GM18519 (cell line): ENCODE data around the gene UBE2I.

Experiments
- ATAC-seq: cut with Tn5 transposase; IDR thresholded peaks from one replicate; pipeline ENCODE4 v1.9.1; 2021; ENCODE audit warnings: mild to moderate bottlenecking, moderate library complexity; ENCODE audit not compliant: unreplicated experiment, low FRiP score

The UBE2I gene

DNA sequence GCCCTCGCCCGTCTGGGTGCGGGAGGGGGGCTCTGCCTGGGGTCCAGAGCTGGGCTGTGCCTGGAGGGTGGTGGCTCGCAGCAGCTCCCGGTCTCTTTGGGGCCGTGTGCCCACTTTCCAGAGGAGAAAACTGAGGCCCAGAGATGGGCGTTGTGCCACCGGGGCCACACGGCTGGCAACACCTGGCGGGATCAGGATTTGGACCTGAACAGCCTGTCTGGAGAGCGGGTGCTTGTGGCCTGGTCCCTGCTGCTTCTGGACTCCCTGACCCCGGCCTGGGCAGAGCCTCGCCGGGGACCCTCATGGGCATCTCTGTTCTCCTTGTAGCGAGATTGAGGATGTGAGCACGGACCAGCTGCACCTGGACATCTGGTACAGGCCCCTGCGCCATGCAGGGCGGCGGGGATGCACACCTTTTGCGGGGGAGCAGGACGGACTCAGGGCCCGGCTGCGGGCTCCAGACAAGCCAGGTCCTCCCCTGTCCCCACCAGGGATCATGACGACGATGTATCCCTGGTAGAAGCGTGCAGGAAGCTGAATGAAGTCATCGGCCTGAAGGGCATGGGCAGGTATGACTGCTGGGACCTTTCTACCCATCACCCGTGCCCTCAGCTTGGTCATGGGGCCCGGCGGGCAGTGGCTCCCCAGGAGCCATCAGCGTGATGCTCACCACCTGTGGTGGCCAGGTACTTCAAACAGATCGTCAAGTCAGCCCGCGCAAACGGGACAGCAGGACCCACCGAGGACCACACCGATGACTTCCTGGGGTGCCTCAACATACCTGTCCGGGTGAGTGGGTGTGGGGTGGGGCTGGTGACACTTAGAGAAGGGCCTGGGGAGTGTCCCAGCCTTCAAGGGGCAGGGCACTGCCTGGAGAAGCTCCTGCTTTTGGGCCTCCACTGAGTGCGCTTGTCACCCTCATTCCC is 32.3 kb downstream of the UBE2I start:
- no peak for ATAC-seq

DNA sequence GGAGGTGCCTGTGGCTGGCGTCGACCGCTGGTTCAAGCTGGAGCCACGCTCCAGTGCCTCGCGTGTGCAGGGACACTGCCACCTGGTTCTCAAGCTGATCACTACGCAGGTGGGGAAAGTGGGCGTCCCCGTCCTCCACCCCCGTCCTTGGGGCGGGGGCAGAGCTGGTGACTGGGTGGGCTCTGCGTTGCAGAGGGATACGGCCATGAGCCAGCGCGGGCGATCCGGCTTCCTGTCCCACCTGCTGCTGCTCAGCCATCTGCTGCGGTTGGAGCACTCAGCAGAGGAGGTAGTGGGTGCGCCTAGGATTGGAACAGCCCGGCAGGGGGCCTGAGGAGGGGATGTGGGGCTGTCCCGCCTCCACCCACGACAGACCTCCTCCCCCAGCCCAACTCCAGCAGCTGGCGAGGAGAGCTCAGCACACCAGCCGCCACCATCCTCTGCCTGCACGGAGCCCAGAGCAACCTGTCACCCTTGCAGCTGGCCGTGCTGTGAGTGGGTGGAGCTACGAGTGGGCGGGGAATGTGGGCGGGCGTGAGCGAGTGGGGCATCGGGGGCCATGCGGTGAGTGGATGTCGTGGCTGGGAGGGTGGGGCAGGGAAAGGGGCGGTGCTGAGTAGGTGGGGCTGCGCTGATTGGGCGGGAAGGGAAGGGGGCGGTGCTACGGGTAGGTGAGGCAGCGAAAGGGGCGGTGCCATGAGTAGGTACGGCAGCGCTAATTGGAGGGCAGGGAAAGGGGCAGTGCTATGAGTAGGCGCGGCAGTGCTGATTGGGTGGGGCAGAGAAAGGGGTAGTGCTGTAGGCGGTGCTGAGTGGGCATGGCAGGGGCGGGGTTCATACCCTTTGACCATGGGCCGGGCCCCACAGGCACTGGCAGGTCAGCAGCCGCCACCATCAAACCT is 33.3 kb downstream of the UBE2I start:
- ATAC-seq: peak; percentile 49

DNA sequence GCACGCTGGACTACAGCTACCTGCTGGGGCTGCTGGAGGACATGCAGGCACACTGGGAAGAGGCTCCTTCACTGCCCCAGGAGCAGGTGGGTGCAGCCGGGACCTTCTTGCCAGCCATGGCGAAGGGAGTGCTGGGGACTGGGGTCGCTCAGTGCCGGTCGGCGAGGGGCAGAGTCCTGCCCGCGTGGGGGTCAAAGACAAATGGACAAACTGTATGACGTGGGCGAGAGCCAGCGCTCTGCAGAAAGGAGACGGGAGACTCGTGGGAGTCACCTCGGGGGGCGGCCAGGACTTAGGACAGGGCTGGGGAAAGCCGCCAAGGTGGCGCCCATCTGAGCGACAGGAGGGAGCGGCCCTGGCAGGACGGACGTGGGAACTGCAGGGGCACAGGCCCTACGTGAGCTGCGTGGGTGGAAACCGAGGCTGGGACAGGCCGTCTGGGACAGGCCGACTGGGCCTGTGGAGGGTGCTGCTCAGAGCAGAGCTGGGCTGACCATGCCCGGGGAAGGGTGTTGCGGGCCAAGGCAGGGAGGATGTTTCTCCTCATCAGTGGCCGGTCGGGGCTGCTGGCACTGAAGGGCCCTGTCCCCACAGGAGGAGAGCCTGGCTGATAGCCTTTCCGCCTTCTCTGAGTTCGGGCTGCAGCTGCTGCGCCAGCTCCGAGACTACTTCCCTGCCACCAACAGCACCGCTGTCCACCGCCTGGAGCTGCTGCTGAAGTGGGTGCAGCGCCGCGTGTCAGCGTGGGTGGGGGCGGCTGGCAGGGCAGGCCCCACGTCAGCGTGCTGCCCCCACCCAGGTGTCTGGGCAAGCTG is 34.2 kb downstream of the UBE2I start:
- no peak for ATAC-seq

DNA sequence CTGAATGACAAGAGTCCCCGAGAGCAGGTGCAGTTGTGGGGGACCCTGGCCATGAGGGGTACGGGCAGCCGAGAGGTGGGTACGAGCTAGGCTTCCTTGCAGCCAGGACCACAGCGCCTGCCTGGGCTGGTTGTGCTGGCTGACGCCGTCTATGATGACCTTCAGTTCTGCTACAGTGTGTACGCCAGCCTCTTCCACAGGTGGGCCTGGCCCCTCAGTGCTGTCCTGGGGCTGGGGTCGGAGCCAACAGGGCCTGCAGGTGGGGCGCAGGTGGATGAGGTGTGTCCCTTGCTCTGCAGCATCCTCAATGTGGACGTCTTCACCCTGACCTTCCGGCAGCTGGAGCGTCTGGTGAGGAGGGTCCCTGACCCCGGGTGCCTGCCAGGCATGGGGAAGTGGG is 35.1 kb downstream of the UBE2I start:
- ATAC-seq: no peak

DNA sequence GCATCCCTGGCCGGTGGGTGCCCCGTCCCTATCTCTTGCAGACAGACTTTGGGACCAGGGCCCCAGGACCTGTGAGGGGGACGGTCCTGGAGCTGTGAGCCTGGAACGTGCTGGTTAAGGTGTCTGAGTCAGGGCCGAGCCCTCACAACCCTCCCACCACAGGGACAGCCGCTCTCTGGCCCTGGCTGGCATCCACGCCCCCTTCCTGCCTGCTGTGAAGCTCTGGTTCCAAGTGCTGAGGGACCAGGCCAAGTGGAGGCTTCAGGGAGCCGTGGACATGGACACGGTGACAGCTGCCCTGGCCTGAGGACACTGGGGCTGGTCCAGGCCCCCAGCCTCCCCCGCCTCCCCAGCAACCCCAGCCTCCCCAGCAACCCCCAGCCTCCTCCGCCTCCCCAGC is 35.7 kb downstream of the UBE2I start:
- ATAC-seq: no peak

DNA sequence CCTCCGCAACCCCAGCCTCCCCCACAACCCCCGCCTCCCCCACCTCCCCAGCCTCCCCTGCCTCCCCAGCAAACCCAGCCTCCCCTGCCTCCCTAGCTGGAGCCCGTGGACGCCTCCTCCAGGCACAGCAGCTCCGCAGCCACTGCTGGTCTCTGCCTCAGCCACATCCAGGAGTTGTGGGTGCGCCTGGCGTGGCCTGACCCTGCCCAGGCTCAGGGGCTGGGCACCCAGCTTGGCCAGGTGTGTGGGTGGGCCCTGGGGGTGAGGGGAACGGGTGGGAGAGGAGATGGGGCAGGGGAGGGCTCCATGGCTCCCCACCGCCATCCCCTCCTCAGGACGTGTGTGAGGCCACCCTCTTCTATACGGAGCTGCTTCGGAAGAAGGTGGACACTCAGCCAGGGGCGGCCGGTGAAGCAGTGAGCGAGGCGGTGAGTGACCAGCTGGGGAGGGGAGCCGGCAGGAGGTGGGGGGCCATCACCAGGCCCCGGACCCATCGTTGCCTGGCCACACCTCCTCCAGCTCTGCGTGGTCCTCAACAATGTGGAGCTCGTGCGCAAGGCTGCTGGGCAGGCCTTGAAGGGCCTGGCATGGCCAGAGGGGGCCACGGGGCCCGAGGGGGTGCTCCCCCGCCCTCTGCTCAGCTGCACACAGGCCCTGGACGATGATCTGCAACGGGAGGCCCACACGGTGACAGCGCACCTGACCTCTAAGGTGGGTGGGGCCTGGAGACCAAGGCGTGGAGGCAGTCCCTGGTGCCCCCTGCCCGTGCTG is 36.4 kb downstream of the UBE2I start:
- no peak for ATAC-seq

DNA sequence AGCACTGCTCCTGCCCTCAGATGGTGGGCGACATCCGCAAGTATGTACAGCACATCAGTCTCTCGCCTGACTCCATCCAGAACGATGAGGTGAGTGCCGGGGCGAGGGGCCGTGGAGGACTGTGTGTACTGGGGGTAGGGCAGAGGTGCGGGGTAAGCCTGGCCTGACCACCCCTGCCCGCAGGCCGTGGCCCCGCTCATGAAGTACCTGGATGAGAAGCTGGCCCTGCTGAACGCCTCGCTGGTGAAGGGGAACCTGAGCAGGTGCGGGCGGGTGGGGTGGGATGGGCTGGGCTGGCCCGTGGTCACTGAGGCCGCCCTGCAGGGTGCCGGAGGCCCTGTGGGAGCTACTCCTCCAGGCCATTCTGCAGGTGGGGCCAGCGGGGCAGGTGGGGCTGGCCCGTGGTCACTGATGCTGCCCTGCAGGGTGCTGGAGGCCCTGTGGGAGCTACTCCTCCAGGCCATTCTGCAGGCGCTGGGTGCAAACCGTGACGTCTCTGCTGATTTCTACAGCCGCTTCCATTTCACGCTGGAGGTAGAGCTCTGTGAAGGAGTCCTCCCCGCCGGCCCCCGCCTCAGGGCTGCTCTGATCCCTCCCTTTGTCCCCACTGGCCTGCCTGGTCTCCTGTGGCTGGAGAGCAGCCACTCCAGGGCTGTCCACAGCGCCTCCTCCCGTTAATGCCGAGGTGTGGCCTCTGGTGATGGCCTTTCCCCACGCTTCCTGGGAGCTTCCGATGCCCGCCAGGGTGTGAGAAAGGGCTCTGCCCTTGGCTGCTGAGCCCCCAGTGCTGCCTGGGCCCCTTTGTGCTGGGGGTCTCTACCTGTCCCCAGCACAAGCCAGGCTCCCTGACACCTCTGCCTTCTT is 37.2 kb downstream of the UBE2I start:
- no peak for ATAC-seq

DNA sequence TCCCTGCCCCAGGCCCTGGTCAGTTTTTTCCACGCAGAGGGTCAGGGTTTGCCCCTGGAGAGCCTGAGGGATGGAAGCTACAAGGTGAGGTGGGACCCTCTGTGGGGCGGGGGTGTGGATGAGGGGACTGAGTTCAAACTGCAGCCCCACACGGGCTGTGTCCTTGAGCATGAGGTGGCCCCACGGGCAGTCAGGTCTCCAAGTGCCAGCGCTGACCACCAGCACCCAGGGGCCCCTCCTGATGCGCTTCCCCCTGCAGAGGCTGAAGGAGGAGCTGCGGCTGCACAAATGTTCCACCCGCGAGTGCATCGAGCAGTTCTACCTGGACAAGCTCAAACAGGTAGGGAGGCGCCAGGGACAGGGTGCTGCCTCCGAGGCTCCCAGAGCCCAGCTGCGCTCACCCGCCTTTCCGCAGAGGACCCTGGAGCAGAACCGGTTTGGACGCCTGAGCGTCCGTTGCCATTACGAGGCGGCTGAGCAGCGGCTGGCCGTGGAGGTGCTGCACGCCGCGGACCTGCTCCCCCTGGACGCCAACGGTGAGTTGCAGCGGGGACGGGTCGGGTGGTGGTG is 37.9 kb downstream of the UBE2I start:
- ATAC-seq: no peak

DNA sequence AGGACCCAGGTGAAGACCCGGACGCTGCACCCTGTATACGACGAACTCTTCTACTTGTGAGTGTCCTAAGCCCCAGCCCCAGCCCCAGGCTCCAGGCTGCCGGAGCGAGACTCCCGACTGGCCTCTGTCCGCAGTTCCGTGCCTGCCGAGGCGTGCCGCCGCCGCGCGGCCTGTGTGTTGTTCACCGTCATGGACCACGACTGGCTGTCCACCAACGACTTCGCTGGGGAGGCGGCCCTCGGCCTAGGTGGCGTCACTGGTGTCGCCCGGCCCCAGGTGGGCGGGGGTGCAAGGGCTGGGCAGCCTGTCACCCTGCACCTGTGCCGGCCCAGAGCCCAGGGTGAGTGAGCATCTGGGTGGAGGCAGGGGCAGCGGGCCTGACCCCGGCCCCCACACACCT is 38.5 kb downstream of the UBE2I start:
- no peak for ATAC-seq

DNA sequence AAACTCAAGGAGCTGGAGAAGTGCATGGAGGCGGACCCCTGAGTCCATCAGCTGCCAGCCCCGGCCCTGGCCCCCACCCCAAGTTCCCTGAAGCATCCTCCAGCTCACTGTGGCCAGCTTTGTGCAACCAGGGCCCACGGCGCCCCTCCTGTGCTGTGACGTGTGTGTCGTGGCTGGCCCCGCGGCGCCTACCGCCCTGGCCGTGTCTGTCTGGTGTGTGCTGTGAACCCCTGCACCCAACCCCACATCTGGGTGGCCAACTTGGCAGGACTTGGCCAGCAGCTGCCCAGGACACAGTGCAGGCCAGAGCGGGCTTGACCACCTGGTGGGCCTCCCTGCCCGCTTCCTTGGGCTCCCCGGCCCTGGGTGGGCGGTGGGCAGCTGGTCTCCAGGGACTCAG is 39.0 kb downstream of the UBE2I start:
- no peak for ATAC-seq

DNA sequence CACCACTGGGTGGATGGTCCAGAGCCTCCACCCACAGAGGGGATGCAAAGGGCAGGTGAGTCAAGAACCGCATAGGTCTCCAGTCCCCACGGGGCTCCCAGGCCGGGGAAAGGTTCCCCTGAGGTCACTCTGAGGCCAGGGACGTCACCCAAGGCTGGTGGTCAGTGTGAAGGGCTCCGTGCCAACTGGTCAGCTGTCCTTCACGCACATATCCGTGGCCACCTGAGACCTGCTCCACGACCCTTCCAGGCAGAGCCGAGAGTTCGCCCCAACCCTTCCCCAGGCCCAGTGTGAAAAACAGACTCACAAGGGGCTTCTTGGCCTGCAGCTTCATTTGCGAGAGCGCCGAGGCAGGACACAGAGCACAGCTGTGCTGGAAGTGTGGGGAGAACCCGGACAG is 39.5 kb downstream of the UBE2I start:
- no peak for ATAC-seq

DNA sequence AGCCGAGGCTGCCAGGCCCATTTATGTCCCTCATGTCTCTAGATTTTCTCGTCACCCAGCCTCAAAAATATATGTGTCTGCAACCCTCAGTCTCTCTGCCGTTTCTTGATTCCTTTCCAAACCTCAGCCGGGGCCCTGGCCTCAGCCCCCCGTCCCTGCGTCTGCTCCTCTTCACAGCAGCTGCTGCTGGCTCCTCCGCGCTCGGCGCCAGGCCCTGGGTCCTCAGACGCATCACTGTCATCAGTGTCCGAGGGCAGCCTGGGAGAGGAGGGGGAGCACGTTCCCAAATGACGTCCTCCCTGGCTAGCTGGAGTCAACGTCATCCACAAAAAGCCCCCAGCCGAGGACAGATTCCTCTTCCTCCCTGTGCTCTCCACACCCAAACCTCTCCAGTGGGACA is 39.9 kb downstream of the UBE2I start:
- ATAC-seq: no peak

DNA sequence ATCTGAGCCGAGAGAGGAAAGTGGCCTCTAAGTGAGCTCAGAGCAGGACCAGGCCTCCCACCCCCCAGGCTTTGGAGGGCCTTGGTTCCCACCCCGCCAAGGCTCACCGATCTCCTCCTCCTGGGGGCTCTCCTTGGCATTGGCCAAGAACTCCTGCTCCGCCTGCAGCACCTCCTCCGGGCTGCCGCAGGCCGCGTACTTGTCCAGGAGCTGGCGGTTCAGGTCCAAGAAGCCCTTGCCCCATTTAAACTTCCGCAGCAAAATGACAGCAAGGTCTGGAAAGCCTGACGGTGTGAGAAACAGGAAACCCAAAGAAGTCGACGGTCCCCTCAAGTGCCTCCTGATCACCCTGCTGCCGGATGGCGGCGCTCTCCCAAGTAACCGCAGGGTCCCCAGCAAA is 40.5 kb downstream of the UBE2I start:
- no peak for ATAC-seq

DNA sequence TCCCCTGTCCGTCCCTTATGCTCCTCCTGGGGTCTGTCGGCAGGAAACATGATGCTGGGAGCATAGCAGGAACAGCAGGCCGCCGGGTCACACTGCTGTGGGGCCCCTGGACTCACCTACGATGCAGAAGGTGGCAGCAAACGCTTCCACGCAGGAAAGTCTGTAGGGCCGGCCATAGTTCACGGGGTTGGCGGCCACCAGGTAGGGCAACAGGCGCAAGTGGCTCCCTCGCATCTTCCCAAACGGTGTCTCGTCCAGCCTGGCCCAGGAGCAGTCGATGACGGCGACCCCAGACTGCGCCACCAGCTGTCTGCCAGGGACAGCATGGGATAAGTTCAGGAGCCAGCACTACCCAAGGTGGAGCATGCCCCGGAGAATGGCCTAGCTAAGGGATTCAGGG is 41.3 kb downstream of the UBE2I start:
- no peak for ATAC-seq

DNA sequence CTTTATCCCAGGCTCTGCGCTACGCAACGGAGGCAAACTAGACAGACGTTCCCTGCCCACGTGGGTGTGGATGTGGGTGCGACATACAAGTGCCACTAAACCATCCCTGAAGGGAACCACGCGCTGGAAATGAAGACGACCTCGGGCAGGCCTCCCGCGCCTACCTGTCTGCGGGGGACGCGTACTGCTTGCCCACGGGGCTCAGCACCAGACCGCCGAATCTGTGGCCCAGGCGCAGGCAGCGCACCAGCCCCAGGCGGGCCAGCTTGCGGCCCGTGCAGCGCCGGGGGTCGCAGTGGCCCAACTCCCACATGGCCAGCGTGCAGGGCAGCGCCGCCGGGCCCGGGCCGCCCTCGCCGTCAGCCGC is 41.8 kb downstream of the UBE2I start:
- no peak for ATAC-seq

DNA sequence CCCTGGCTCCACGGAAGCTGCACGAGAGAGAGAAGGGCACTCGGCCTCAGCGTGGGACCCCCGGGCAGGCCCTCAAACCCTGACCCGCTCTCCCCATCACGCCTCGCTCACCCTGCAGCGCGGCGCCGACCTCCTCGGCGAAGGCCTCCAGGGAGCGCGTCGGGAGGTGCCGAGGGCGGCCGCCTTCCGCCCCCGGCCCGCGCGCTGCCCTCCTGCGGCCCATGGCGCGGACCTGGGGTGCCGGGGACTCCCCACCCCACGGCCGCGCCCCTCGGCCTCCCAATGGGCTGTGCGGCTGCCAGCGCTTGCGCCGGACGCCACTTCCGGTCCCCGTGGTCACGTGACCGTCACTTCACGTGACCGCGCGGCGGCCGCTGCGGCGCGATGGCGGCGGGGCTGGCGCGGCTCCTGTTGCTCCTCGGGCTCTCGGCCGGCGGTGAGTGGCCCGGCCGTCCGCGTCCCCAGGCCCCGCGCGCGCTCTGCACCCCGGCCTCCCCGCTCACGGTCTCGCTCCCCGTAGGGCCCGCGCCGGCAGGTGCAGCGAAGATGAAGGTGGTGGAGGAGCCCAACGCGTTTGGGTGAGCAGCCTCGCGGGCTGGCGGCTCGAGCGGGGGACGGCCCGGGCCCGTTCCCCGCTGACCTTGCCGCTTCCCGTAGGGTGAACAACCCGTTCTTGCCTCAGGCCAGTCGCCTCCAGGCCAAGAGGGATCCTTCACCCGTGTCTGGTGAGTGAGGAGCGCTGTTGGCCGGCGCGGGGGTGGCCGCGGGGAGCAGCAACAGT is 42.3 kb downstream of the UBE2I start, which contains the start of the genes GNPTG and TSR3:
Gene GNPTG, plus strand, starts transcription at position 350 of the 781 bp plus-strand sequence. Its CDS starts 35 bp downstream, at position 385.
Gene TSR3, minus strand, starts transcription at position 297 of the 781 bp plus-strand sequence. Its CDS starts 74 bp downstream, at position 223.
- no peak for ATAC-seq

DNA sequence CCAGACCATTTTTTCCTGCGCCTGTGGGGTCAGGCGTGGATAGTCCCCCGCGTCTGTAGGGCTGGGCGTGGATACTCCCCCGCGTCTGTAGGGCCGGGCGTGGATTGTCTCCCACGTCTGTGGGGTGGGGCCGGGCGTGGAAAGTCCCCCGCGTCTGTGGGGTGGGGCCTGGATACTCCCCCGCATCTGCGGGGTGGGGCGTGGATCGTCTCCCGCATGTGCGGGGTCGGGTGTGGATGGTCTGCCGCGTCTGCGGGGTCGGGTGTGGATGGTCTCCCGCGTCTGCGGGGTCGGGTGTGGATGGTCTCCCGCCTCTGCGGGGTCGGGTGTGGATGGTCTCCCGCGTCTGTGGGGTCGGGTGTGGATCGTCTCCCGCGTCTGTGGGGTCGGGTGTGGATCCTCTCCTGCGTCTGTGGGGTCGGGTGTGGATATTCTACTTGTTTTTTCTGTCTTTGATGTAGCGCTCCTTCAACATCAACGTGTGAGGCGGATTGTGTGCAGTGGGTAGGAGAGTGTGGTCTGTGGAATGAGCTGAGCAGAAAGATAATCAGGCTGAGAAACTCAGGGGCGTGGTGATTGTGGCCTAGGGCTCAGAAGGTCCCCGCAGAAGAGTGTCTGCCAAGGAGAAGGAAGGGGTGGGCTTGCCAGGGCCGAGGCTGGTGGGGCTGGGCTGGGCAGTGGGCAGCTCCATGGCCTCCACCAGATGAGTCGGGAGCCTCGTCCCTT is 45.5 kb downstream of the UBE2I start:
- ATAC-seq: no peak
